Spleen (tissue), 11 donors: ENCODE measurements around the gene DHX57. TPM values are rescaled to one million over a fixed set of nuclear protein-coding genes. Genes with fewer than 3 reads are reported as not detected.

Experiments
- DNase-seq: peaks from one replicate; pipeline ENCODE4 v3.0.0-alpha.2; 2020
- H3K27ac ChIP-seq, 8 donors: fragments of 200-600 bp; sonication (generic) in 7 of 8; 1 replicate in 4 of 8; 2 replicates in 4 of 8; pipeline versions ENCODE4 v1.5.0 to v1.8.0; 2016 to 2021; ENCODE audit warnings: inconsistent platforms in 4 of 8, mild to moderate bottlenecking in 4 of 8, moderate library complexity in 1 of 8
- H3K27me3 ChIP-seq, 7 donors: fragments of 200-600 bp; sonication (generic) in 6 of 7; replicated peaks in 1 of 7; 1 replicate in 4 of 7; 2 replicates in 3 of 7; pipeline versions ENCODE4 v1.5.0 to v1.8.0; 2016 to 2021; ENCODE audit warnings: inconsistent platforms in 3 of 7, mild to moderate bottlenecking in 1 of 7
- H3K36me3 ChIP-seq, 6 donors: fragments of 200-600 bp; sonication (generic) in 5 of 6; 1 replicate in 4 of 6; 2 replicates in 2 of 6; pipeline versions ENCODE4 v1.5.0 to v1.8.0; 2016 to 2021; ENCODE audit warnings: inconsistent platforms in 2 of 6
- H3K4me1 ChIP-seq, 6 donors: fragments of 200-600 bp; sonication (generic) in 5 of 6; 1 replicate in 3 of 6; 2 replicates in 3 of 6; pipeline versions ENCODE4 v1.5.0 to v1.8.0; 2016 to 2021; ENCODE audit warnings: inconsistent platforms in 3 of 6
- H3K4me3 ChIP-seq, 8 donors: fragments of 200-600 bp; sonication (generic) in 7 of 8; 1 replicate in 4 of 8; 2 replicates in 4 of 8; pipeline versions ENCODE4 v1.5.0 to v1.8.0; 2016 to 2021; ENCODE audit warnings: inconsistent platforms in 4 of 8, mild to moderate bottlenecking in 4 of 8, moderate library complexity in 2 of 8
- H3K9me3 ChIP-seq, 8 donors: fragments of 200-600 bp; sonication (generic) in 7 of 8; 1 replicate in 4 of 8; 2 replicates in 4 of 8; pipeline versions ENCODE4 v1.5.0 to v1.8.0; 2016 to 2021; ENCODE audit warnings: inconsistent platforms in 4 of 8
- POLR2A ChIP-seq, 3 donors: fragments of 450-650 bp; IDR thresholded peaks; one replicate each; pipeline ENCODE4 v1.5.1; 2017; ENCODE audit warnings: antibody characterized with exemption in 3 of 3, mild to moderate bottlenecking in 1 of 3
- POLR2AphosphoS5 ChIP-seq, 3 donors: sonication (generic); formaldehyde crosslinking; IDR thresholded peaks; one replicate each; pipeline ENCODE4 v1.5.1; 2017; ENCODE audit warnings: antibody characterized with exemption in 3 of 3
- WGBS, 5 donors: extraction: QIAGEN DNeasy Blood & Tissue Kit in 3 of 5; methylation state at CpG; one replicate each; pipeline versions ENCODE4 v1.1.5 to v1.1.7; 2013 to 2018; 5-methylcytosine and 5-hydroxymethylcytosine counted together
- intact Hi-C: fragments of 100-400 bp; cut with DNase I; formaldehyde crosslinking; loops from one replicate; pipeline ENCODE4 v1.15.0; 2023; ENCODE audit warnings: low total_unique reads
- polyA plus RNA-seq, 3 donors: library from polyadenylated mRNA; stranded (reverse); fragments of 200-250 nt; gene quantifications; one replicate each; pipeline ENCODE4 v1.2.1, GENCODE V29; 2013
- total RNA-seq, 7 donors: library from RNA; depleted of rRNA in 3 of 7; stranded (reverse); fragments of >200 nt in 3 of 7; fragmentation: NEBNext Ultra II Directional in 4 of 7; extraction: Animal tissue kit (Norgen Biotek cat#: 25700) in 4 of 7; gene quantifications; one replicate each; pipeline versions ENCODE4 v1.1.0 to v1.2.1, GENCODE V29; 2016 to 2021
- TF ChIP-seq, protein P1 (sequence below), 11 experiments: fragments of 200-600 bp in 7 of 11; fragments of 450-650 bp in 4 of 11; sonication (generic) in 4 of 11; IDR thresholded peaks in 8 of 11; conservative IDR thresholded peaks in 3 of 11; 1 replicate in 7 of 11; 2 replicates in 4 of 11; pipeline versions ENCODE4 v1.4.0 to v1.8.0; 2016 to 2021; ENCODE audit warnings: antibody characterized with exemption in 11 of 11, inconsistent platforms in 4 of 11, mild to moderate bottlenecking in 1 of 11
- donor health status: healthy with polysubstance abuse.
- donor health status: DM: no; HTN: no; CAD: no; lungs with moderate emphysema.
- donor health status: DM: no; HTN: no; CAD: no.
- donor health status: Bipolar disorder and iron deficiency.
- donor health status: healthy.
- donor health status: DM: no; HTN: no; CAD: no.
- donor health status: DM: yes; HTN: yes; CAD: no.

DHX57 gene
- total and polyA plus RNA-seq, 10 donors, result 6.5 to 24.0 (median 14.8) TPM

DNA sequence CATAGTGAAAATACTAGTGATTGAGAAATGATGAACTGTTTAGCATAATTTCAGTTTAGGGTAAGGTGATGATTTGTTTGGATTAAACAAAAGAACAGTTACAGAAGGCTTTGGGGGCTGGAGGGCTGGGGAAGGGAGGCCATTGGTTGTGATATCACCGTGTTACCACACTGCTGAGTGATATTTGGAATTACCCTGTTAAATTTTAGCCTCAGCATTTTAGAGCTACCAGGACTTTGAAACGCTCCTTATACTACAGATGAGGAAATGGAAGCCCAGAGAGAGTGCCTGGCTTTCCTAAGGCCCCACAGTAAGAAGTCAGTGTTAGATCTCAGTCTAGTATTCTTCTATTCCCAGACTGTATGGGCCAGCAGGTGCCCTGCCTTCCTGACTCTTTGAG is 29.5 kb upstream of the DHX57 start:
- intact Hi-C loops, result no loop called here
- no peak for TF ChIP-seq POLR2A (IDR thresholded peaks at IDR 0.05)
- TF ChIP-seq, protein P1, sequence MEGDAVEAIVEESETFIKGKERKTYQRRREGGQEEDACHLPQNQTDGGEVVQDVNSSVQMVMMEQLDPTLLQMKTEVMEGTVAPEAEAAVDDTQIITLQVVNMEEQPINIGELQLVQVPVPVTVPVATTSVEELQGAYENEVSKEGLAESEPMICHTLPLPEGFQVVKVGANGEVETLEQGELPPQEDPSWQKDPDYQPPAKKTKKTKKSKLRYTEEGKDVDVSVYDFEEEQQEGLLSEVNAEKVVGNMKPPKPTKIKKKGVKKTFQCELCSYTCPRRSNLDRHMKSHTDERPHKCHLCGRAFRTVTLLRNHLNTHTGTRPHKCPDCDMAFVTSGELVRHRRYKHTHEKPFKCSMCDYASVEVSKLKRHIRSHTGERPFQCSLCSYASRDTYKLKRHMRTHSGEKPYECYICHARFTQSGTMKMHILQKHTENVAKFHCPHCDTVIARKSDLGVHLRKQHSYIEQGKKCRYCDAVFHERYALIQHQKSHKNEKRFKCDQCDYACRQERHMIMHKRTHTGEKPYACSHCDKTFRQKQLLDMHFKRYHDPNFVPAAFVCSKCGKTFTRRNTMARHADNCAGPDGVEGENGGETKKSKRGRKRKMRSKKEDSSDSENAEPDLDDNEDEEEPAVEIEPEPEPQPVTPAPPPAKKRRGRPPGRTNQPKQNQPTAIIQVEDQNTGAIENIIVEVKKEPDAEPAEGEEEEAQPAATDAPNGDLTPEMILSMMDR (IDR thresholded peaks at IDR 0.05 in 8 of 11, conservative IDR thresholded peaks at IDR 0.05 in 3 of 11), result no peak
- TF ChIP-seq POLR2AphosphoS5 (IDR thresholded peaks at IDR 0.05), result no peak
- H3K27ac ChIP-seq, result no peak overlapping the region
- H3K27me3 ChIP-seq, result no peaks in the 10 kb centered on the region
- WGBS, 5 donors, result 67 to 88% (median 77%) methylated on average over 2 of the region's 2 CpGs
- no peaks in the 10 kb centered on the region for H3K36me3 ChIP-seq
- no peaks in the 10 kb centered on the region for H3K4me1 ChIP-seq
- no peaks in the 10 kb centered on the region for H3K9me3 ChIP-seq
- H3K4me3 ChIP-seq, result no peak overlapping the region
- DNase-seq, result no peak

- WGBS, 5 donors, result 69 to 91% (median 83%) methylated on average over 1 of the region's 1 CpG
Observed at GRCh38 chr2:38900726-38901125, 25.0 kb upstream of the DHX57 start.

GRCh38 chr2:38898256-38898655 is 22.5 kb upstream of the DHX57 start:
- DNase-seq, result no peak
- 85 to 92% (median 89%) methylated on average over 5 of the region's 5 CpGs for WGBS, 5 donors
- H3K9me3 ChIP-seq, result no peaks in the 10 kb centered on the region
- no peak overlapping the region for H3K4me3 ChIP-seq
- H3K4me1 ChIP-seq, result no peaks in the 10 kb centered on the region
- H3K27ac ChIP-seq, result no peak overlapping the region
- H3K36me3 ChIP-seq, result no peaks in the 10 kb centered on the region
- H3K27me3 ChIP-seq, result no peaks in the 10 kb centered on the region
- TF ChIP-seq, protein P1 (IDR thresholded peaks at IDR 0.05 in 8 of 11, conservative IDR thresholded peaks at IDR 0.05 in 3 of 11), result no peak
- TF ChIP-seq POLR2AphosphoS5 (IDR thresholded peaks at IDR 0.05) (no peak), POLR2A (IDR thresholded peaks at IDR 0.05) (no peak)
- intact Hi-C loops, result no loop called here

More at GRCh38 chr2:38900726-38901125, 25.0 kb upstream of the DHX57 start:
- H3K27me3 ChIP-seq, result no peaks in the 10 kb centered on the region
- no peak overlapping the region for H3K4me3 ChIP-seq
- intact Hi-C loops, result no loop called here
- H3K4me1 ChIP-seq, result no peaks in the 10 kb centered on the region
- H3K27ac ChIP-seq, result no peak overlapping the region
- DNase-seq, result no peak
- no peaks in the 10 kb centered on the region for H3K36me3 ChIP-seq
- no peaks in the 10 kb centered on the region for H3K9me3 ChIP-seq
- TF ChIP-seq, protein P1 (IDR thresholded peaks at IDR 0.05 in 8 of 11, conservative IDR thresholded peaks at IDR 0.05 in 3 of 11), result no peak
- TF ChIP-seq POLR2A (IDR thresholded peaks at IDR 0.05), result no peak
- no peak for TF ChIP-seq POLR2AphosphoS5 (IDR thresholded peaks at IDR 0.05)

GRCh38 chr2:38892819-38893218 is 17.1 kb upstream of the DHX57 start:
- peaks cover 0 to 5% (median 0%) of the 10 kb centered on the region in 8 donors for H3K9me3 ChIP-seq

More at GRCh38 chr2:38892819-38893218, 17.1 kb upstream of the DHX57 start:
- Histone ChIP-seq H3K27me3 (no peaks in the 10 kb centered on the region), H3K36me3 (no peaks in the 10 kb centered on the region), H3K4me1 (no peaks in the 10 kb centered on the region), H3K4me3 (no peak overlapping the region), H3K27ac (no peak overlapping the region)
- intact Hi-C loops, result no loop called here
- TF ChIP-seq, protein P1 (IDR thresholded peaks at IDR 0.05 in 8 of 11, conservative IDR thresholded peaks at IDR 0.05 in 3 of 11), result no peak
- TF ChIP-seq POLR2AphosphoS5 (IDR thresholded peaks at IDR 0.05) (no peak), POLR2A (IDR thresholded peaks at IDR 0.05) (no peak)
- no peak for DNase-seq
